LNCaP clone FGC (cell line): ENCODE results near the gene ITPRID1.

Source experiments
- DNase-seq: peaks from one replicate; pipeline ENCODE4 v3.0.0-alpha.2; 2011; ENCODE audit warnings: low read depth
- H3K4me3 ChIP-seq: 2 replicates; pipeline ENCODE4 v1.5.1; 2011; ENCODE audit warnings: mild to moderate bottlenecking, low read depth, low read length, control low read depth
- TF ChIP-seq, protein P1 (sequence below): IDR thresholded peaks from 2 replicates; pipeline ENCODE4 v1.5.1; 2012; ENCODE audit warnings: mild to moderate bottlenecking; ENCODE audit not compliant: control insufficient read depth, insufficient read depth; ENCODE audit errors: extremely low read depth

ITPRID1 gene

DNA sequence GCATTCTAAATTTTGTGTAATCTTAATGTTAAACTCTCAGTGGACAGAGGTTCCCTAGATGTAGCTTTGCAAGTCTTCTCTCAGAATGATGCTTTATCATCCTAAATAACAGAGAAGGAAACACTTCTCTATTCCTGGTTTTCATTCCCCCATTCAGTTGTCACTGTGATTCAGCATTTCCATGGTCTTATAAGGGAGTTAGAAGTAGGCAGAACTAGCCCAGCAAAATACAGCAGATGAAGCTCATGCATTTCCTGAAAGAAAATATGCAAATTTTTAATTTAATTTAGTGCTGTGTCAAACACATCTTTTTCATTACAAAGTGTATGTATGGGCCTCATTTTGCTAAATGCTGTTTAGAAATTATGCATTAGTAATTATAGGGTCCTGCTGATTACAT is 70.1 kb downstream of the ITPRID1 start:
- H3K4me3 ChIP-seq = no peak overlapping the region
- TF ChIP-seq, protein P1, sequence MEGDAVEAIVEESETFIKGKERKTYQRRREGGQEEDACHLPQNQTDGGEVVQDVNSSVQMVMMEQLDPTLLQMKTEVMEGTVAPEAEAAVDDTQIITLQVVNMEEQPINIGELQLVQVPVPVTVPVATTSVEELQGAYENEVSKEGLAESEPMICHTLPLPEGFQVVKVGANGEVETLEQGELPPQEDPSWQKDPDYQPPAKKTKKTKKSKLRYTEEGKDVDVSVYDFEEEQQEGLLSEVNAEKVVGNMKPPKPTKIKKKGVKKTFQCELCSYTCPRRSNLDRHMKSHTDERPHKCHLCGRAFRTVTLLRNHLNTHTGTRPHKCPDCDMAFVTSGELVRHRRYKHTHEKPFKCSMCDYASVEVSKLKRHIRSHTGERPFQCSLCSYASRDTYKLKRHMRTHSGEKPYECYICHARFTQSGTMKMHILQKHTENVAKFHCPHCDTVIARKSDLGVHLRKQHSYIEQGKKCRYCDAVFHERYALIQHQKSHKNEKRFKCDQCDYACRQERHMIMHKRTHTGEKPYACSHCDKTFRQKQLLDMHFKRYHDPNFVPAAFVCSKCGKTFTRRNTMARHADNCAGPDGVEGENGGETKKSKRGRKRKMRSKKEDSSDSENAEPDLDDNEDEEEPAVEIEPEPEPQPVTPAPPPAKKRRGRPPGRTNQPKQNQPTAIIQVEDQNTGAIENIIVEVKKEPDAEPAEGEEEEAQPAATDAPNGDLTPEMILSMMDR = no peak
- DNase-seq = no peak

DNA sequence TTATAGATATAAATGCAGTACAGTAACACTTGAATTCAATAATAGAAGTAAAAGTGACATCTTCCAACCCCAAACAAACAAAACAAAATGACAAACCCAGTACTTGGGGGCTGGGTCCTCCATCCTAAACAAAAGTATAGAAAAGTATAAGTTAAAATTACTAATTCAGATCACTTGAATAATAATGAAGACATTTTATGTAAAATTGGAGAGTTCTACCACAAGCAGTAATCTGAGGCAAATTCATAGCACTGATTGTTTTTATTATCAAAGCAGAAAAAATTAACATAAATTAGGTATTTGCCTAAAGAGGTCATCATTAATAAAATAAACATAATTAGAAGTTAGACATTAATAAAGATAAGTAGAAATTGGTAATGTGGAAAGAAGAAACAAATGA is 81.5 kb downstream of the ITPRID1 start:
- no peak for DNase-seq
- no peak overlapping the region for H3K4me3 ChIP-seq
- TF ChIP-seq, protein P1 = no peak

DNA sequence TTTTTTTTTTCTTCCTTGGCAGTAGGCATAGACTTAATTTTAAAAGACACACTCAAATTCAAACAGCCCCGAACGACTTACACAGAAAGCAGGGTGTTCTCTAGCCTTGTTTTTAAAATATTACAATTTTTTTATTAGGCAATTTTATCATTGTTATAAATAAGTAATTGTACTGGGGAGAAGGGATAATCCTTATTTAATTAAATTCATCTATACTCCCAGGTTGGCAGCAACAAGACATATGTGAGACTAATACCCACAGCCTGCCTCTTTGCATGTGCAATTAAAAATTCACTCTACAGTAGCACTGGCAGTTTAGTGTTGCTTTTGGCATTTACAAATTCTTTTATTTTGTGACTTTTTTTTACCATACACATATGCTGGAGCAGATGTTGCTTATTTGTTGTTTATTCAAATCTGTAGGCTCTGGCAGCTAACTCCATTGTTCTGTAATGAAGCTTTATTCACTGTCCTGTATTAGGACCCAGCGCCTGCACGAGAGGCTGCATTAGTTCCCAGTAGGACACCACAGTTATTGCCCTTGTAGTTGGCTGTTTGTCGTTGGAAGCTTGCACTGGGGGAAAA is 88.2 kb downstream of the ITPRID1 start:
- TF ChIP-seq, protein P1 = no peak
- DNase-seq = no peak
- H3K4me3 ChIP-seq = no peak overlapping the region

DNA sequence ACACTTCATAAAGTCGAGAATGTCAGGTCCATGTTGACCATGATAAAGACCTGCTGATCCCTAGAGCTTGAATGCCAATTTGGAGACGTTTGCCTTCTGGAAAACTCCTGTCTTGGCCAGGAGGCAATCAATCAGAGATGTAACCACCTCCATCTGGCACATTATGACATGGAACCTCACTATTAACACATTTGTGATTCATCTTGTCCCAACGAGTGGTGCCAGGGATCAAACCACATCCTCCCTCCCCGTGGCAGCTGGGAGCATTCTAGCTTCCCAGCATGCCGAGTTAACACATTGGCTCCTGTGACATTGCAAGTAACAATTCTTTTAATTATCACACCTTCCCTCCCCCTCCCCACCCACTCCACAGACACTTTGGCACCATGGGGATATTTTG is 89.2 kb downstream of the ITPRID1 start:
- H3K4me3 ChIP-seq = no peak overlapping the region
- TF ChIP-seq, protein P1 = no peak
- DNase-seq = no peak

DNA sequence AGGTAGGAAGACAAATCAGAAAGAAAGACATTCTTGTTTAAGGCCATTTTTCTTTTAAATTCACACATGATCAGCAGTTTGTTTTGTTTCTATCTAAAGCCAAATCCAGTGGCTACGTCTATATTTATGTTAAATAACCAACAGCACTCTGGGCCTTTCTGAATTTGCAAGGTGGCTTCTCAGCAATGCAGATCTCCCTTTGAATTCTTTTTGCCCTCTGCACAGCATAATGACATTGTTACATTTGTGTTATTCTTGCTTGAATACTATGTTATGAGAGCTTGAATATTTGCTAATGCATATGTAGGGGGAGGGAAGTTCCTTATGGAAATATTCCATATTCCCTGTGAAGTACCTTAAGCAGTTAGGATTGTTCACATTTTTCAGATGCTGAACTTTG is 99.7 kb downstream of the ITPRID1 start:
- DNase-seq = no peak
- TF ChIP-seq, protein P1 = no peak
- H3K4me3 ChIP-seq = no peak overlapping the region

DNA sequence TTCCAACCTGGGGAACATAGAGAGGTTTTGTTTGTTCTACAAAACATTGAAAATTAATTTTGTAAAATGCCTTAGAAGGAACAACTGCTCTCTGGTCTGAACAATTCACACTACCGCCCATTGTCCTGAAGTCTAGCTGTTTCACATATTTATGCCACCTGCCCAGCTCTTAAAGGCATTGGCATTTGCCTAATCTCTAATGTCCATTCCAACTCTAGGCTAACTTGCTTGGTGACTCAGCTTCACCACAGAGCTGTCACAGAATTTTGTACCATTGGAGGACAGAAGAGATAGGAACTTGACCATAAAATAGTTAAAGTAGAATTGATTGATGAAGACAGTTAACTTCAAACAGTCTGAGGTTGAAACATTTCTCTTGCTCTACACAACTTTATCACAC is 119.6 kb downstream of the ITPRID1 start:
- no peak for DNase-seq
- TF ChIP-seq, protein P1 = no peak
- H3K4me3 ChIP-seq = no peak overlapping the region

DNA sequence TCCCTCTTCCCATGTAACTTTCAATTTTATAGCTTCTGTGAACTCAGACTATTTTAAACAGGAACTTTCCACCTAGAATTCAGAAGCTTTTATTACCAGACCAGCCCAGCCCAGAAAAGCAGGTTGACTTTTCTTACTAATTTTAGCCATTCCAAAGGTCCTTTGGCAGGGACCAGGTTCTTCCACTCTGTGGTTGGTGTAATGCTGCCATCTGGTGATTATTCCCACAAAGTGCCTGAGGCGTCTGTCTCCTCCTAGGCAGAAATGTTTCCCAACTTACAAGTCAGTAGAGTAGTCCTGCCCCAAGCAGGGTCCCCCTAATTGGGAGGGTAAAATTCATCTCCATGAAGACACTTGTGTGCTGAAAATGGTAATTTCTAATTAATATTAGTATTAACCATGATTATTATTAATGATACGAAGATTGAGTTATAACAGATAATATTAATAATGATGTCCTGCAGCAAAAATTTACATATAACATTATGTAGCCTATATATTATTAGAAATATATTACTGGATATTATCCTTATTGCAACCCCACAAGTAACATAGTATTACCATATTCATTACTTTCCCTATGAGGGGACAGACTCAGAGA is 120.1 kb downstream of the ITPRID1 start:
- peak; percentile 28 for DNase-seq
- TF ChIP-seq, protein P1 = peak; percentile 84
- no peak overlapping the region for H3K4me3 ChIP-seq
